Inferior parietal cortex (tissue), 1 donor: ENCODE results near the gene RUNX2.

Experiments
- DNase-seq: peaks from one replicate; pipeline ENCODE4 v3.0.0-alpha.2; 2016; ENCODE audit errors: extremely low spot score

RUNX2 gene

DNA sequence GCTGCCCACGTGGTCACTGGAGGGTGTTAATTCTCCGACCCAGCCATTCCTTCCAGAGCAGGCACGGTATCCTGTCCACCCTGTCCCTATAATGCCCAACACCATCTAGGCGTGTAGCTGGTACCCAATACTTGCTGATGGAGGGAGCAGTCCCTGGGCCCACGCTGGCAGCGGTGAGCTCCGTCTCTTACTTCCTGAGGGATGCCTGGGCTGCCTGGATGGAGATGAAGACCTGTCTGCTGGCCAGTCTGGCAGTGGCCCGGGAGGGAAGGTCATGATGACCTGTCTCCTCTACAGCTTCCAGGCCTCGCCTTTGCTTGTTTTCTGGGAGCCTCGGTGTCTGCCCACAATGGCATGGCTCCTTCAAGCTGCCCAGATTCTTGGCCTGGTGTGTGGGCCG, 347.5 kb downstream of the RUNX2 start:
- DNase-seq, result no peak

DNA sequence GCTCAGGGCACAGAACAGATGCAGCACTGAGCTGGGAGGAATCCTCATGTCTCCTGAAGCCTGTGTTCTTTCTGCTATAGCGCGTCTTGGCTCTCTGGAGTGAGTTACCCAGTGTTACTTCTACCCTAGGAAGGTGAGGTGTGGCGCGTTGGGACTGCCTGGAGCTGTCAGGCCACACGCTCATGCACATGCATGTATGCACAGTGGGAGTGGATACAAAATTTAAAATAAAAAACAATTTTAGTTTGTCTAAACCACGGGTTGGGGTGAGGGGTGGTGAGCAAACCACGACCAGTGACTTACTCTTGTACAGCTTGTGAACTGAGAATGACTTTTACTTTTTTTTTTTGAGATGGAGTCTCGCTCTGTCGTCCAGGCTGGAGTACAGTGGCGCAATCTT, 348.2 kb downstream of the RUNX2 start:
- DNase-seq, result no peak

DNA sequence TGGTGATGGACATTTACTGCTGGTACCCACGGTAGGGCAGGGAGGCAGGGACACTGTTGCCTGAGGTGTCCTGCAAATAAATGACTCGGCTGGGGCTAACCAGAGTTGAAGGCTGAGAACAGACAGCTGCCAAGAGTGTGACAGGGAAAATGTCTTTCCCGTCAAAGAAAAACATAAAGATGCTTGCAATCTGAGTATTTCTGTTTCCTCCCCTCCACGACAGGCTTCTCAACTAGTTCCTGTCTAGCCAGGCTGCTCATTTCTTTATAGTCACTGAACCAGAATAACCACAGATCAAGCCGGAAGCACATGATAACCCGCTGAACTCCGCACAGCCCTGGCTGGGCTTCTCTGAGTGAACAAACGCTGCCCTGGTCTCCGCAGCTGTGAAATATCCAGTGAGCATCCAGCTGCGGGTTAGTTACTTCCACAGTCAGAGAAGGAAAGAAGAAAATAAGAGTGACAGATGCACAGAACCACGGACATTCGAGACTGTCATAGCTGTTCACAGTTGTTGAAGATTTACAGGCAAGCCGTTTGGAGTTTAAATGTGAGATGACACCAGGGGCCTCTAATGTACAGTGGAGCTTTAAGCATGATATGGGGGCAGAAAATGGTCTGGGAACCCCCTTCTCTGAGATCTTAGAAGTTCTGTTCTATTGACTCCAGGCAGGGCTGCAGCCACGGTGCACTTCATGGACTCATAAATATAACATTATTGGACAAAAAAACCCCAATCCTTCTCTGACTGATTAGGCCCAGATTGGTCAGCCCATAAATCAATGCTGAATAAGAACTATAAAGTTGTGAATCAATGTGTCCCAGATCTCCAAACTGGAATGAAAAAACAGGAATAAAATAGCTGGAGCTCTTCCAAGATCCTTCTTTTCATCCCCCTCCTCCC, 349.5 kb downstream of the RUNX2 start:
- peak; percentile 36 for DNase-seq

GRCh38 chr6:45678285-45678607, 350.1 kb downstream of the RUNX2 start:
- no peak for DNase-seq

GRCh38 chr6:45679163-45679562, 351.0 kb downstream of the RUNX2 start:
- DNase-seq, result no peak

DNA sequence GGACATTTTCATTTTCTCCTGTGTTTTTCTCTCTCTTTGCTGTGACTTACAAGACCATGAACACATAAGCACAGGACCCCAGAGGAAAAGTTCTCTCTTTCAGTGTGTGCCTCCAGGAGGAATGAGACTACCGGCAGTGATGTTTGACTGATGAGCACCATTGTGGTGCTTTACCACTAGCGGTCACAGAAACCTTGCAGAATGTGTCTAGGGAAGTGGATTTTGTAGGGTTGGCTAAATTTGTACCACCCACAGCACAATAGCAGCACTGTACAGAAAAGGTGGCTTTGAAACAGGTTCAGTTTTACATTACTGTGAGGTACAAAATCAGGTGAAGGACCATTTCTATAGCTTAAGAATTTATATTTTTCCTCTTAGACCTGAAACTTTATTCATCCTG, 351.5 kb downstream of the RUNX2 start:
- DNase-seq, result no peak

DNA sequence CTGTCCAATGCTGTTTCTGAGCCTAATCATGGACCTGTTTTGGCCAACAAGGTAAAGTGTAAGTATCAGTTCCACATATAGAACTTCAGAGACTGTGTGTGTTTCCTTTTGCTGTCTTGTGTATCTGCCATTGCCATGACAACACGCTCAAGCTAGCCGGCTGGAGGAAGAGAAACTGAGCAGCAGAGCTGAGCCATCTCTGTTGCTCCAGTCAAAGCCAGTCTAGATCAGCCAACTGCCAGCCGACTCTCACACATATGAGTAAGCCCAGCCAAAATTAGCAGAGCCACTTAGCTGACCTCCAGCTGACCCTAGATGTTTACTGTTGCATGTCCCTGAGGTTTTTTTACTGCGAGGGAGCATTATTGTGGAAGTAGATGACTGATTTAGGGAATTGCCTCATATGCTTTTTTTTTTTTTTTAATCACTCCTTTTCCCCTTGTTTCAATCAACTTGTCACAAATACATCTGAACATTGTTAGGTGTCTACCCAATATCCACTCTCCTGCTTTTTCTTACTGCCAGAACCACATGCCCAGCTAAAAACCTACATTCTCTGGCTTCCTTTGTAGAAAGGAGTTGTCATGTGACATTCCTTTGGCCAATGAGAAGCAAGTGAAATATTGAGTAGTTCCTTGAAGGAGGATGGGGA, 353.9 kb downstream of the RUNX2 start:
- DNase-seq, result no peak

DNA sequence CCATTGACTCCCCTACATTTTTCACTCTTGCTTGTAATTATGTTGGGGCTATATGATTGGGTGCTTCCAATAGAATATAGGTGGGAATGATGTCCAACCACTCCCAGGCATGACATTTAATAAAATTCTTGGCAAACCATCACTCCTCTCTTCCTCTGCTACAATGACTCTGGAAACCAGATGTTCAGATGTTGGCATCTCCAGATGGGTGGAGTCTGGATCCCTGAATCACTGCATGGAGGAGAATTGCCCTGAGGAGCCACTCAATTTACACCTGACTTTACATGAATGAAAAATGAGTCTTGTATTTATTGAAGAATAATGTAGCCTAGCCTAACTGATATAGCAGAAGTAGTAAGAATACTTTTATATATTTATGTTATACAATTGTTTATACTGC, 356.3 kb downstream of the RUNX2 start:
- DNase-seq, result no peak

DNA sequence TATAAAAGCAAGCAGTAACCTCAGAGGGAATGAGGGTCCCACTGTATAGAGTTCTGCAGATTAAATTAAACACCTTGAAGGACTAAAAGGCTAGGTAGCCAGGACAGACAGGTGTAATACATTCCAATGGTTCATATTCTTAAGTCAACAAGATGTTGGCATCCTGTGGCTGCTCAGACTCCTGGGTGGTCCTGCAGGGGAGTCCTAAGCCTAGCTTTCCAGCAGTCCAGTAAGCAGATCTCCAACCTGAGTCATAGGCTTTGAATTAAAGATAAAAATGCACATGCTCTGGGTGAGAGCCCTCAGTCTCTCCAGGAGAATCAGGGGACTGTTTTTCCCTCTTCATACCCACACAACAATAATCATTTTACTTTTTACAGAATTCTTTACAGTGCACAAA, 356.9 kb downstream of the RUNX2 start:
- no peak for DNase-seq

GRCh38 chr6:45686841-45687569, 358.9 kb downstream of the RUNX2 start:
- no peak for DNase-seq

DNA sequence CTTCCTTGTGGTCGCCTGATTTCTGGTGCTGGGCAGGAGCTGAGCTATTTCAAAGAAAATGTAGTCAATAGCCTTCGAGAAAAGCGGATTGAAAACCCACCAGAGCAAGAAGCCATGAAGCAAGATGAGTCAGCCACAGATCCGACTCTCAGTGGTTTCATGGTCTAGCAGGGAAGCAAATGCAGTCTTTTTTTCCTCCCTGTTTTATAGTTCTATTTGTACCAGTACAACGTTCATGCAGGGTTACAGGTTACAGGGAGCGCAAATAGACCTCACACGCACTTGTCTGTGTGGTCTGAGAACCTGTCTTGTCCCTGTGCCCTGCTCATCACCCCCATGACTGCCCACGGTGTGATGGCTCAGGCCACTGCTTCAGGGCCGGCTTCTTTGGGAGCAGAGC, 359.4 kb downstream of the RUNX2 start:
- DNase-seq, result no peak

GRCh38 chr6:45688180-45688579, 360.1 kb downstream of the RUNX2 start:
- no peak for DNase-seq

GRCh38 chr6:45689926-45690615, 361.9 kb downstream of the RUNX2 start:
- no peak for DNase-seq

DNA sequence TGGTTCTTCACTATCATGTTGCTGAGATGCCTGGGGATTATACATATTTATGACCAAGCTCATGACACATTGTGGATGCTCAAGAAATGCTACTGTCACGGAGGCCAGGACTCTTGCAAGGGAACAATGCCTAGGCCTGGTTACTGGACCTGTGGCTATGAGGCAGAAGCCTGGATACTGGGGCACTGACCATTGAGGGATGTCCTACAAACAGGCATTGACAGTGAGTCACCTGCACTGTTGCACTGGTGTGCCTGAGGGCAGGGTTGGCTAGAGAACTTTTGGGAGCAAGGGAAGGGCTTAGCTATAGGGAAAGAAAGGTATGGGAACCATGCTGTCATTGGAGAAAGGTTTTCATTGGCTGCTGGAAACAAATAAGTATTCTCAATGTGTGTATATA, 362.7 kb downstream of the RUNX2 start:
- DNase-seq, result no peak

DNA sequence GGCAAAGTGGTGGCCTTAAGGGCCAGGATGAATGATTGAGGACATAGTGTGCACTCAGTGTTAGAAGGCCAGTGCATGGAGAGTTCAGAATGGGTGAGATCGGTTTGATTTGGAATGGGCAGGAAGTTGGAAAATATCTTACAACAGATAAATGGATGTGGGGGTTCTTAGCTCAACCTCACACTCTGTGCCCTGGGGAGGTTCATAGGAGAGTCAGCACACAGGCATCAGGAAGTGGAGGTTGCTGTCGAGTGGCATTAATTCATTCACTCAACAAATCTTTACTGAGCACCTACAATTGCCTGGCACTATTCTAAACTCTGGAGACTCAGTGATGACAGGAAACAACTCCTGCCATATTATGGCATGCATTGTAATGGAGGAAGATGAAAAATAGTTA, 363.3 kb downstream of the RUNX2 start:
- no peak for DNase-seq

DNA sequence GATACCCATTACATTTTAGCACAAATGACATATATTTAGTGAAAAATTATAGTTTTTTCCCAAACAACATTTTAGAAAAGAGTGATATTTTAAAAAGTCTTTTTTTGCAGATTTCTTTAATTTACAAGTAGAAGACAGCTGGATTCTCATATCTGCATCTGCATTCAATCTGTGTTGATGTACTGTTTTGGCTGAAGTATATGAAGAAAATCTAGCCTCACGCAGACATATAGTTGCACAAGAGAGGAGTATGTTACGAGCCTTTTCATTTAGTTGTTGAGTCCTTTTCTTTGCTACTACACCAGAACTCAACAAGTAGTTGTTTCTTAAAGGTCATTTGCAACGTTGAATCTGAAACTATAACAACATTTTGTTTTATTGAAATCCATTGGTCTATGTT, 363.9 kb downstream of the RUNX2 start:
- DNase-seq, result no peak

- DNase-seq, result no peak
These were observed 368.6 kb downstream of the RUNX2 start for GRCh38 chr6:45696738-45697137.

DNA sequence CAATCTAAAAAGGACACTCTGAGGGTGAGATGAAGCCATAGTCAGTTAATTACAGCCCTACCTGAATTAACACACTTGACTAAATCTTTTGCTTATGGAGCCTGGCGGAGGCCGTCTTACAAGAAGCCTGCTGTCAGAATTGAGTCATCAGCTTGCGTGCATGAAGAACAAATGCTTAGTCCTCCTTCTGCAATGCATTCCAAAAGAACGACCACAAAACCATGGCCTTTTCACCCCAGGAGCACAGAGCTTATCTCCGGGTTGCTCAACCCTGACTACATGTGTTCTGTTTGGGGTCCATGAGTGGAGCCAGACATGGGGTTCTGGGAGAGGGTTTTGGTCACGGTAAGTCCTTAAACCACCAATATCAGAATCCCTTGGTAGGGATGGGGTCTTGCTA, 369.5 kb downstream of the RUNX2 start:
- no peak for DNase-seq

DNA sequence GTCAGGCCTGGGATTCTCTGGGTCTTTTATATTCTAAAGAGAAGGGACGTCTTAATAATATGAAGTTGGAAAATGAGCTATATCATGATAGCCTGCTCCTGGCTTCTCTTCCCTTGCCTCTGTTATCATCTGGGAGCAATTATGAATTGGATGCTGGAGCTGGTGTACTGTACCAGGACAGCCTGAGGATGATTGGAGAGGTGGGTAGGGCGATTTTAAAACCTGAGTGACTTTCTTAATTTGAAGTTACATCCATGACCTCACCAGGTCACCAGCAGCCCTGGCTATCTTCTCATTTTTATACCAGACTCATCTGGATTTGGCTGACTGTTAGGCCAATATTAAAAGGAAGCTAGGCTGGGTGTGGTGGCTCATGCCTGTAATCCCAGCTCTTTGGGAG, 369.9 kb downstream of the RUNX2 start:
- DNase-seq, result no peak

GRCh38 chr6:45699663-45700062, 371.5 kb downstream of the RUNX2 start:
- DNase-seq, result no peak

DNA sequence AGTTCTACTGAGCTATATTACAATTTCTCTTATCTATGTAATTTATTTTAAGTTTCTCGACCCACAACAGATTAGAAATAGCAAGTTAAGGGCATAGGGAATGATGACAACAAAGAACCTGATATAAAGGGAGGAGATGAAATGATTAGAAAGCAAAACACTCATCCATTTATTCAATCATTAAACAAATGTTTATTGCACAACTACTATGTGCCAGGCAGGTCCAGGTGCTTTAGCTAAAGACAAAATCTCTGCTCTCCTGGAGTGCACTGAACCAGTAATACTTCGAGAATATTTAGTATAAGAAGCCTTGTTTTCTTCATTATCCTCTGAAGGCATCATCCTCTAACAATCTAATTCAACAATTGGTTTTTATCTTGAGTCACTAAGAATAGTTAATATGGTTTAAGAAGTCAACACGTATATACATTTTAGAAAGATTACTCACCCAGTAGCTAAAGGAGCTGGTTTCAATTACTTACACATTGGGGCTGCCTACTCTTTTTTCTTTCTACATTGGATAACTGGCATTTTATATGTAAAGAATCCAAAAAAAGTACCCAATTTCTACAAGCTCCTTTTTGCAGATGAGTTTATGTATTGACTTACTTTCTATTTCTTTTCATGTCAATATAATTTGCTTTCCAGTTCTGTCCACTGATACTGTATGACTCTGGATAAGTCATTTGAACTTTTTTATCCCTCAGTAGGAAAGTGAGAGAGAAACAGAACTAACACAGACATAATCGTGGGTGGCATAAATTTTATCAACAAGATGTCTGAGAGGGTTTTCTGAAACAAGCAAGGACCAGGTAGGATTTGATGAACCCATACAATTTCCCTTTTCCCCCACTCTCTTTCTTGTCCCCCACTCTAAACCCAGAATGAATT, 375.0 kb downstream of the RUNX2 start:
- DNase-seq, result no peak
